Uterus (tissue), 4 donors: Measurements from ENCODE around the gene RSL24D1. TPM values are rescaled to one million over a fixed set of nuclear protein-coding genes. Genes with fewer than 3 reads are reported as not detected.

Experiments used
- DNase-seq, 2 donors: peaks; one replicate each; pipeline ENCODE4 v3.0.0-alpha.2; 2019 to 2020
- H3K27ac ChIP-seq, 2 donors: fragments of 200-600 bp; sonication (generic); 1 replicate in 1 of 2; 2 replicates in 1 of 2; pipeline ENCODE4 v1.5.1; 2016 to 2018
- H3K27me3 ChIP-seq, 2 donors: fragments of 200-600 bp; sonication (generic); one replicate each; pipeline ENCODE4 v1.5.1; 2018 to 2019; ENCODE audit warnings: control low read depth in 1 of 2
- H3K36me3 ChIP-seq, 2 donors: fragments of 200-600 bp; sonication (generic); one replicate each; pipeline ENCODE4 v1.5.1; 2019; ENCODE audit warnings: control low read depth in 1 of 2
- H3K4me1 ChIP-seq, 2 donors: fragments of 200-600 bp; sonication (generic); one replicate each; pipeline ENCODE4 v1.5.1; 2018 to 2019; ENCODE audit warnings: control low read depth in 1 of 2
- H3K4me3 ChIP-seq, 2 donors: fragments of 200-600 bp; sonication (generic); 1 replicate in 1 of 2; 2 replicates in 1 of 2; pipeline ENCODE4 v1.5.1; 2018 to 2019; ENCODE audit warnings: mild to moderate bottlenecking in 1 of 2
- H3K9me3 ChIP-seq, 2 donors: fragments of 200-600 bp; sonication (generic); one replicate each; pipeline ENCODE4 v1.5.1; 2019; ENCODE audit warnings: control low read depth in 1 of 2
- POLR2A ChIP-seq, 2 donors: fragments of 450-650 bp; IDR thresholded peaks; one replicate each; pipeline ENCODE4 v1.6.1; 2016; ENCODE audit warnings: antibody characterized with exemption in 2 of 2, mild to moderate bottlenecking in 1 of 2, moderate library complexity in 1 of 2
- intact Hi-C: fragments of 100-400 bp; cut with DNase I; formaldehyde crosslinking; loops from one replicate; pipeline ENCODE4 v1.15.1; 2023; ENCODE audit warnings: low total_unique reads
- total RNA-seq, 4 donors: library from RNA; depleted of rRNA in 3 of 4; stranded (reverse); fragments of >200 nt in 3 of 4; gene quantifications; one replicate each; pipeline versions ENCODE4 v1.1.0 to v1.2.4, GENCODE V29; 2014 to 2023
- TF ChIP-seq, protein P1 (sequence below), 4 experiments: fragments of 200-600 bp in 2 of 4; fragments of 450-650 bp in 2 of 4; sonication (generic) in 2 of 4; IDR thresholded peaks; one replicate each; pipeline ENCODE4 v1.5.1; 2016 to 2019; ENCODE audit warnings: antibody characterized with exemption in 4 of 4, mild to moderate bottlenecking in 2 of 4, moderate library complexity in 1 of 4
- donor health status: DM: yes; HTN: yes; CAD: no.

The RSL24D1 gene
- total RNA-seq, 4 donors from 2014 or later = 116 to 162 (median 120) TPM

DNA sequence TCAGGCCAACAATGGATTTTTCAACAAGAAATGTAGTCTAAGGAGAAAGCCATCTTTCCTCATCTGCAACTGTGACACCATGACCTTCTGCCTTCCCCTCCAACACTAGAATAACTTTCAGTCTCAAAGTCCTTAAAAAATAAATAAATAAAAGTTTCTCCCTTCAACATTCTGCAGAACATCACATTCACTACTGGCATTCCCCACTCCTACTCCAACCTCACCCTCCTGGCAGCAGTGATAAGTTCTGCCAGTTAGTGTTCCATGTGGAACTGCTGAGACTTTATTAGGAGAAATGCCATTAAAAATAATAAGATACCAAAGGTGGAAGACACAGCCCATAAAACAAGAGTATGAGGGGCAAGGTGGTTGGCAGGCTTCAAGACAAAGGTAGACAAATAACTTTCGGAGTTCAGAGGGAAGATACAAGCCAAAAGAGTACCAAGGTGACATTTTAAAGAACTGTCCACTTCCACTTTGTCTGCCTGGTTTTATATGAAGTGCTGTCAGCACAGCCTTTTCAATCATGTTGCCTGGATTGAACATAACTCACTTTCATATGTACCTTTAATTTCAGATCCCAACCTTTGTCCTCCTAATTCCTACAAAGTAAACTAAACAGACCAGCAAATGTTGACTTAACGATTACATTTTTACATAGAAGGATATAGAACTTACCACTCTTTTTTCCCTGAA lies 37.5 kb upstream of the RSL24D1 start:
- intact Hi-C loops = no loop called here
- TF ChIP-seq, protein P1, sequence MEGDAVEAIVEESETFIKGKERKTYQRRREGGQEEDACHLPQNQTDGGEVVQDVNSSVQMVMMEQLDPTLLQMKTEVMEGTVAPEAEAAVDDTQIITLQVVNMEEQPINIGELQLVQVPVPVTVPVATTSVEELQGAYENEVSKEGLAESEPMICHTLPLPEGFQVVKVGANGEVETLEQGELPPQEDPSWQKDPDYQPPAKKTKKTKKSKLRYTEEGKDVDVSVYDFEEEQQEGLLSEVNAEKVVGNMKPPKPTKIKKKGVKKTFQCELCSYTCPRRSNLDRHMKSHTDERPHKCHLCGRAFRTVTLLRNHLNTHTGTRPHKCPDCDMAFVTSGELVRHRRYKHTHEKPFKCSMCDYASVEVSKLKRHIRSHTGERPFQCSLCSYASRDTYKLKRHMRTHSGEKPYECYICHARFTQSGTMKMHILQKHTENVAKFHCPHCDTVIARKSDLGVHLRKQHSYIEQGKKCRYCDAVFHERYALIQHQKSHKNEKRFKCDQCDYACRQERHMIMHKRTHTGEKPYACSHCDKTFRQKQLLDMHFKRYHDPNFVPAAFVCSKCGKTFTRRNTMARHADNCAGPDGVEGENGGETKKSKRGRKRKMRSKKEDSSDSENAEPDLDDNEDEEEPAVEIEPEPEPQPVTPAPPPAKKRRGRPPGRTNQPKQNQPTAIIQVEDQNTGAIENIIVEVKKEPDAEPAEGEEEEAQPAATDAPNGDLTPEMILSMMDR (IDR thresholded peaks at IDR 0.05) = no peak
- TF ChIP-seq POLR2A (IDR thresholded peaks at IDR 0.05) = no peak
- H3K27ac ChIP-seq = no peak overlapping the region
- H3K36me3 ChIP-seq = no peaks in the 10 kb centered on the region
- no peaks in the 10 kb centered on the region for H3K9me3 ChIP-seq
- no peak for DNase-seq
- H3K4me1 ChIP-seq = no peaks in the 10 kb centered on the region
- H3K27me3 ChIP-seq = no peaks in the 10 kb centered on the region
- H3K4me3 ChIP-seq = no peak overlapping the region

DNA sequence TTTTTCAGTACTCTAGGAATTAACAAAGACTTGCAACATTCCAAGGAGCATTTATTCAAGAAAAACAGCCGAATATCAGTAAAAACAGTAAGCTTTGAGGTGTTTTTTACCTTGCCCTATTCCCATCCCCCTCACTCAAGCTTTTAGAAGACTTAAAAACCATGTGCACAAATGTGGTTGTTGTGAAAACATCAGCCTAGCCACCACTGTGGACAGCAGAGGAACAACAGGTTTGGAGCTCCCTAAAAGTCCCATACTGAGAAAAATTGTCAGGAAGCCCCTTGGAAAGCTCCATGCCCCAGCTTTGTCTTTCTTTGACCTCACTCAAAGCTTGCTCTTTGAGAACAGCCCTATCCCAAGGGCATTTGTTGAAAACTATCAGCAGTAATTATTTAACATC lies 34.7 kb upstream of the RSL24D1 start:
- Histone ChIP-seq H3K27ac (no peak overlapping the region), H3K27me3 (no peaks in the 10 kb centered on the region), H3K4me1 (no peaks in the 10 kb centered on the region), H3K9me3 (no peaks in the 10 kb centered on the region), H3K36me3 (no peaks in the 10 kb centered on the region), H3K4me3 (no peak overlapping the region)
- intact Hi-C loops = no loop called here
- no peak for DNase-seq
- no peak for TF ChIP-seq POLR2A (IDR thresholded peaks at IDR 0.05)
- TF ChIP-seq, protein P1 (IDR thresholded peaks at IDR 0.05) = no peak

- no peaks in the 10 kb centered on the region for H3K36me3 ChIP-seq
- H3K4me3 ChIP-seq = no peak overlapping the region
- no peak overlapping the region for H3K27ac ChIP-seq
- intact Hi-C loops = no loop called here
- no peak for DNase-seq
- no peaks in the 10 kb centered on the region for H3K27me3 ChIP-seq
- no peaks in the 10 kb centered on the region for H3K9me3 ChIP-seq
- H3K4me1 ChIP-seq = no peaks in the 10 kb centered on the region
- TF ChIP-seq POLR2A (IDR thresholded peaks at IDR 0.05) = no peak
- TF ChIP-seq, protein P1 (IDR thresholded peaks at IDR 0.05) = no peak
Measured at GRCh38 chr15:55230953-55231352, 34.2 kb upstream of the RSL24D1 start.

GRCh38 chr15:55230051-55230670 lies 33.4 kb upstream of the RSL24D1 start:
- Histone ChIP-seq H3K36me3 (no peaks in the 10 kb centered on the region), H3K9me3 (no peaks in the 10 kb centered on the region), H3K27ac (no peak overlapping the region), H3K4me1 (no peaks in the 10 kb centered on the region), H3K27me3 (no peaks in the 10 kb centered on the region), H3K4me3 (no peak overlapping the region)
- DNase-seq = no peak
- intact Hi-C loops = no loop called here
- TF ChIP-seq, protein P1 (IDR thresholded peaks at IDR 0.05) = no peak
- no peak for TF ChIP-seq POLR2A (IDR thresholded peaks at IDR 0.05)

DNA sequence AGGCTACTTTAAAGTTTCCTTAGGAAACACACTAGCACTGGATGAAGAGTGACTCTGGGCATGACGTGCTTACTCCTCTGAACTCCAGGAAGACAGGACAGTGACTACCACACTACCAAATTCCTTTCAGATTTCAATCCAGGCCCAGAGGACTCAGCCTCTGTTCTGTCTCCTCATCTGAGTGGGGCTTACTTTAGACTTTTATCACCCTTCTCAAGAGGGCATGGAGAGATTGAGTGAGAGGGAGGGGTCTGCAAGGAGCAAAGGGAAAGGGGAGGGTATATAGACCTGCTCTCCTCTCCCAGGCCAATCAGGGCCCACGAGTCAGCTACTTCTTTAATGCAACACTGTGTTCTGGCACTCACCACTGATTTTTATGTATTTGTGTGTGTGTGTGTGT lies 29.4 kb upstream of the RSL24D1 start:
- intact Hi-C loops = no loop called here
- Histone ChIP-seq H3K27me3 (no peaks in the 10 kb centered on the region), H3K4me3 (no peak overlapping the region), H3K9me3 (no peaks in the 10 kb centered on the region), H3K36me3 (no peaks in the 10 kb centered on the region), H3K4me1 (no peaks in the 10 kb centered on the region), H3K27ac (no peak overlapping the region)
- no peak for TF ChIP-seq POLR2A (IDR thresholded peaks at IDR 0.05)
- TF ChIP-seq, protein P1 (IDR thresholded peaks at IDR 0.05) = no peak
- no peak for DNase-seq
